ENCODE measurements around the gene EXOC4.

DNA sequence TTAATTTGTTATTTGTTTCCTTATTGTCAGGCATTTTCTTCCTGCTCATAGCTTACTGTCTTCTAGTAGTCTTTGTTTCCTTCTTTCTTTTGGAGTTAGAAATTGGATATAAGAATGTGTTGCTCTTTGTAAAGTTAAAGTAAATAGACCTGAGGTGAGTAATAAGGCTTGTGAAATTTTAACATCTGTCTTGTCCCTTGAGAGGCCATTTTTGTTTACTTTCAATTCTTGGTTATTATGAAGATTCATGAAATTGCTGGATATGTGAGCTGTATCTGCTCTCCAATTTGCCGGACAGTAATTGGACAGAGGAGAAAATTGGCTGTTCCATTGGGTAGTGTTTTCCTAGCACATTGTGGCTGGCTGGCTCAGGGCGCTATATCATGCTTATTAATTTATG is 260.7 kb downstream of the EXOC4 start:
- TF ChIP-seq, protein P1, sequence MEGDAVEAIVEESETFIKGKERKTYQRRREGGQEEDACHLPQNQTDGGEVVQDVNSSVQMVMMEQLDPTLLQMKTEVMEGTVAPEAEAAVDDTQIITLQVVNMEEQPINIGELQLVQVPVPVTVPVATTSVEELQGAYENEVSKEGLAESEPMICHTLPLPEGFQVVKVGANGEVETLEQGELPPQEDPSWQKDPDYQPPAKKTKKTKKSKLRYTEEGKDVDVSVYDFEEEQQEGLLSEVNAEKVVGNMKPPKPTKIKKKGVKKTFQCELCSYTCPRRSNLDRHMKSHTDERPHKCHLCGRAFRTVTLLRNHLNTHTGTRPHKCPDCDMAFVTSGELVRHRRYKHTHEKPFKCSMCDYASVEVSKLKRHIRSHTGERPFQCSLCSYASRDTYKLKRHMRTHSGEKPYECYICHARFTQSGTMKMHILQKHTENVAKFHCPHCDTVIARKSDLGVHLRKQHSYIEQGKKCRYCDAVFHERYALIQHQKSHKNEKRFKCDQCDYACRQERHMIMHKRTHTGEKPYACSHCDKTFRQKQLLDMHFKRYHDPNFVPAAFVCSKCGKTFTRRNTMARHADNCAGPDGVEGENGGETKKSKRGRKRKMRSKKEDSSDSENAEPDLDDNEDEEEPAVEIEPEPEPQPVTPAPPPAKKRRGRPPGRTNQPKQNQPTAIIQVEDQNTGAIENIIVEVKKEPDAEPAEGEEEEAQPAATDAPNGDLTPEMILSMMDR (IDR thresholded peaks at IDR 0.05; ENCODE audit: low read length): no peak
- TF ChIP-seq EZH2 (IDR thresholded peaks at IDR 0.05; ENCODE audit: borderline replicate concordance, low read length): no peak

Measured in OCI-LY1 (cell line).